ENCODE measurements around the gene FRMPD2. TPM values are rescaled to one million over a fixed set of nuclear protein-coding genes. Genes with fewer than 3 reads are reported as not detected.

Gene FRMPD2
- total RNA-seq, 2 experiments from 2014 or later: not detected

DNA sequence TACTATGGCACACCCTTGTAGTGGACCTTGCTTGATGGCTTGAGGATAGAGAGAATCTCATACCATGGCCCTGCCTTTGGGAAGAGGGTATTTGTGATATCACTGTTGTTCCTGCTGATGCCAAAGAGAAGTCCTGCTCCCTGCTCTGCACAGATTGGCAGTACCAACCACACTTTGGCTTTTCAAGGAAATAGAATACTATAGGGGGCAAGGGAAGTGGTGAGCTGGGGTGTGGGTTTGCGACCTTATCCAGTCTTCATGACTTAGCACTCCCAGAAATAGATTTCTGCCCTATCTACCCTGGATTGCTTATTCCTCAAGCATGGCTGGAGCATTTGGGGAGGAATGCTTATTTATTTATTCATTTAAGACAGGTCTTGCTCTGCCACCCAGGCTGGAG, 25.2 kb upstream of the FRMPD2 start:
- CTCF ChIA-PET: no interaction called here
- Mint-ChIP-seq H3K4me1 (peaks cover 6% of the 10 kb centered on the region), H3K27me3 (no peaks in the 10 kb centered on the region), H3K27ac (no peak overlapping the region), H3K4me3 (no peak overlapping the region), H3K9me3 (ENCODE audit: low read depth) (no peaks in the 10 kb centered on the region), H3K36me3 (no peaks in the 10 kb centered on the region)
- DNase-seq: no peak
- ATAC-seq: no peak

DNA sequence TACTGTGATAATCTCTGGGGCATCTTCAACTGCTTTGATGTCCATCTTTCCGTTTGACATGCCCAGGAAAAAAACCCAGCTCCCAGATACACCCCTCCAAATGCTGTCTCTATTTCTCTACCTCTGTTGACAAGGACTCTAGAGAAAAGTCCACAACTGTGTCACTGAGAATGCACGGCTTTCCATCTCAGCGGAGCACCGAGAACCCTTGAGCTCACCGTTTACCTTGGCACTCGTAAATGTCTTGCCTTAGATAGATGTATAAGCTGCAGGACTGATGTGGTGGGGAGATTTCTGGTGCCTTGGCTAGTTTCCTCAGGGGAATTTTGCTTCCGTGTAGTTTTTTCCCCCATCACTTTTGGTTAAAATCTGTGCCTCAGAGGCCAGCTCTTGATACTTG, 24.6 kb upstream of the FRMPD2 start:
- Mint-ChIP-seq H3K27me3 (no peaks in the 10 kb centered on the region), H3K4me1 (peaks cover 6% of the 10 kb centered on the region), H3K36me3 (no peaks in the 10 kb centered on the region), H3K4me3 (no peak overlapping the region), H3K27ac (no peak overlapping the region), H3K9me3 (ENCODE audit: low read depth) (no peaks in the 10 kb centered on the region)
- DNase-seq (no peak), ATAC-seq (no peak)
- CTCF ChIA-PET: no interaction called here

DNA sequence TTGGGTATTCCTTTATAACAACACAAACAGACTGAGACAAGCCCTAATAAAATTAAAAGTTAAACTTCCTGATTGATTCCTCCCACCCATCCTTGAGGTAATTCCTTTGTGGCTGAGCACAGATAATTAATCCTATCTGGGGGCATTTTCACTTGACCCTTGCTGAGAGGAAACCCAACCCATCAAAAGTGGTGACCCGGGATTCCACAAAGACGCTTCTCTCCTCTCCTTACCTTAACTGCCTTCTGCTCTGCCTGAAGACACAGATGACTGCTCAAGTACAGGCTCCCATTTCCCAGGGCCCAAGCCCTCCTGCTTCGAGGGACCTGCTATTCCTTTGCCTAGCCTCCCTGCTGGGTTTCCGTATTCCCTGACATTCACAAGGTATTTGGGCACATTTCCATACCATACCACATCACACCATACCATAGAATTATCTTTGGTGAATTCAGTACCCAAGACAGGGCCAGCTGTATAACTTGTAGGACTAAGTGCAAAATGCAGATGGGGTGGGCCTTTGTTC, 22.1 kb upstream of the FRMPD2 start:
- ATAC-seq (no peak), DNase-seq (no peak)
- CTCF ChIA-PET: no interaction called here
- H3K27me3 Mint-ChIP-seq: peaks cover 4% of the 10 kb centered on the region
- H3K4me3 Mint-ChIP-seq: no peak overlapping the region
- H3K4me1 Mint-ChIP-seq: peaks cover 11% of the 10 kb centered on the region
- H3K9me3 Mint-ChIP-seq (ENCODE audit: low read depth): no peaks in the 10 kb centered on the region
- H3K27ac Mint-ChIP-seq: no peak overlapping the region
- H3K36me3 Mint-ChIP-seq: no peaks in the 10 kb centered on the region

DNA sequence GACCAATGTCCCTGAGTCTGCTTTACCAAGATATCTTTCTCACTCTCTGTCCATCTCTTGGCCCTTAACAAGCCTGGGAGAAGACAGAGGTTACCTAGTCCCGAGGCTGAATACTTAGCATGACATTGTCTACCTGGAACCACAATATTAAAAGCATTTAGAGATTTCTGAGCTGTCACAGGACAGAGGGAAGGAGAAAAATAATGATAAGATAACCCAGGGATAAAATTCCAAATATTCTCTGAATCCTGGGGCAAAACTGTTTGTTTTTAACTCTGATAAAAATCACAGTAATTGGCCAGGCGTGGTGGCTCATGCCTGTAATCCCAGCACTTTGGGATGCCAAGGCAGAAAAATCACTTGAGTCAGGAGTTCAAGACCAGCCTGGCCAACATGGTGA, 19.9 kb upstream of the FRMPD2 start:
- no peaks in the 10 kb centered on the region for H3K9me3 Mint-ChIP-seq (ENCODE audit: low read depth)
- CTCF ChIA-PET: no interaction called here
- H3K27me3 Mint-ChIP-seq: peaks cover 4% of the 10 kb centered on the region
- no peak overlapping the region for H3K4me3 Mint-ChIP-seq
- ATAC-seq (no peak), DNase-seq (no peak)
- H3K4me1 Mint-ChIP-seq: peaks cover 28% of the 10 kb centered on the region
- H3K36me3 Mint-ChIP-seq: no peaks in the 10 kb centered on the region
- H3K27ac Mint-ChIP-seq: no peak overlapping the region

DNA sequence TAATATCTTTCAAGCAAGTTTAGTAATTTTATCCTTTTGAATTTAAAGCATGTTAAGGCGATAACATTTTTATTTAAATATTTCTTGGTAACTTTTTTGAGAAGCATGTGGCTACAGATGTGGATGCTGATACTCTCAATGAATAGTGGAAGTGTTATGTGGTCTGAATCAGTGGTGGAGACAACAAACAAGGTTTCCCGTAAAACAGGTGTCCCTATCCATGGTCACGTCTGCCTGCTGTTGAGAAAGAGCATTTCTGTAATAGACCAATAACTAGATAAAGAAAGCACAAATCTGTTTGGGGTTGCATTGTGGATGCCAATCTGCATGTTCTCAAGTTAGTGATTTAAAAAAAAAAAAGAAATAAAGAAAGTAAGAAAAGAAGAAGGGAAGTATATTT, 18.1 kb upstream of the FRMPD2 start:
- H3K36me3 Mint-ChIP-seq: no peaks in the 10 kb centered on the region
- no peak overlapping the region for H3K27ac Mint-ChIP-seq
- H3K9me3 Mint-ChIP-seq (ENCODE audit: low read depth): no peaks in the 10 kb centered on the region
- CTCF ChIA-PET: no interaction called here
- no peak for ATAC-seq
- H3K27me3 Mint-ChIP-seq: peaks cover 4% of the 10 kb centered on the region
- peaks cover 41% of the 10 kb centered on the region for H3K4me1 Mint-ChIP-seq
- H3K4me3 Mint-ChIP-seq: no peak overlapping the region
- DNase-seq: no peak

DNA sequence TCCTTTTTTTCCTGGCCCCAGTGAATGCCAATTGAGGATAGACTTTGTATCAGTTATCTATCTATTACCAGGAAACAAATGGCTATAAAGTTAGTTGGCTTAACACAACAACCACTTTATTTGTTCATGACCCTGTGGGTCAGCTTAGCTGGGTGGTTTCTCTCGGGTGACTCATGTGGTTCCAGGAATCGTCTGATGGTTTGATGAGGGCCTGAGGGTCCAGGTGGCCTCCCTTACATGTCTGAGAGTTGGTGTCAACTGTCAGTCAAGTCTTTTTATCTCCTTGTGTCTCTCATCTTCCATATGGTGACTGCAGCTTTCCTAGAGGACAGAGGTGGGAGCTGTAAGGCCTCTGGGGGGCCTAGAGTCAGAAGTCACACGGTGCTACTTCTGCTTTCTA, 16.7 kb upstream of the FRMPD2 start:
- Mint-ChIP-seq H3K9me3 (ENCODE audit: low read depth) (no peaks in the 10 kb centered on the region), H3K36me3 (no peaks in the 10 kb centered on the region), H3K4me3 (no peak overlapping the region), H3K27ac (no peak overlapping the region), H3K27me3 (peaks cover 4% of the 10 kb centered on the region), H3K4me1 (peaks cover 47% of the 10 kb centered on the region)
- DNase-seq (no peak), ATAC-seq (no peak)
- CTCF ChIA-PET: interaction anchor here (1.0 to 2.0 kb wide), 3 partner anchors 10 to 18 kb away, joined by 3 to 7 read pairs (median 3); partner anchors contain the start of gene MAPK8

DNA sequence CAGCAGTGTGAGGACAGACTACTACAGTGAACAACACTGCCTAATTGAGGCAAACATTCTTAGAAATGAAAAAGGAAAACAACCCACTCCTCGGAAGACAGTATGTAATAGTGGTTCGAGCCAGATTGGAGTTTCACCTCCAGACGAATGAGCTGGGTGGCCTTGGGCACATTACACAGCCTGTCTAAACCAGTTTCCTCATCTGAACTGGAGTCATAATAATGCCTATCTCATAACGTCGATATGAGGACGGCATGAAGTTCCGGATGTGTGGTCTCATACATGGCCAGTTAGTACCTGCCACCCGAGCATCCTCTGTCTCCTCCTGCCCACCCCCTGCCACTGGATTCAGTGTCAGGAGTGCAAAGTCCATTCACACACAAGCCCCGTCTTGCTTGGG, 15.8 kb upstream of the FRMPD2 start:
- no peak overlapping the region for H3K4me3 Mint-ChIP-seq
- peaks cover under 1% of the 10 kb centered on the region for H3K36me3 Mint-ChIP-seq

DNA sequence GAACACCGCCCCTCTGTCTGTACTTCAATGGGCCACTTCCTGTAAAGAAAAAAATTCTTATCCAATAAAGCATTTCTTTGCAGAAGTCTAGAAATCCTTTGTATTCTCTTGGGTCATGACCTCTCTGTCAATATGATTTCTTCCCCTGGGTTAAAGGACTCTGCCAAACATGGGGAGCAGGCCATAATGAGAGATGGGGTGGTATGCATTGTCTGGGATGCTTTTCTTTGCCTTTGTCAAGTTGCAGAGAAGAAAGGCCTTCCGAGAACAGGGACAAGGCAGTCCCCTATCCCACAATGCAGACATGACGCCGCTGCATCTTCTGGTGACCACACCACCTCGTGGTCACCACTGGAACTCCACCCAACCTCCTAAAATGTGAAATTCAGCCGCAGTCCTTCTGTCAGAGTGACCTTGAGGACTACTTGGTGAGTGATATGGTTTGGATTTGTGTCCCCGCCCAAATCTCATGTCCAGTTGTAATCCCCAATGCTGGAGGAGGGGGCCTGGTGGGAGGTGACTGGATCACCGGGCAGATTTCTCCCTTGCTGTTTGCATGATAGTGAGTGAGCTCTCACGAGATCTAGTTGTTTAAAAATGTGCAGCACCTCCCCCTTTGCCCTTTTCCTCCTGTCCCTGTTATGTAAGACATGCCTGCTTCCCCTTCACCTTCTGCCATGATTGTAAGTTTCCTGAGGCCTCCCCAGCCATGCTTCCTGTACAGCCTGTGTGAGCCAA, 15.2 kb upstream of the FRMPD2 start:
- Mint-ChIP-seq H3K36me3 (peaks cover 1% of the 10 kb centered on the region), H3K4me3 (no peak overlapping the region), H3K9me3 (ENCODE audit: low read depth) (peaks cover 3% of the 10 kb centered on the region), H3K27me3 (peaks cover 11% of the 10 kb centered on the region), H3K27ac (no peak overlapping the region), H3K4me1 (peaks cover 47% of the 10 kb centered on the region)
- peak; percentile 45 for ATAC-seq
- CTCF ChIA-PET: interaction anchor here (1.0 to 2.0 kb wide), 5 partner anchors 12 to 366 kb away, joined by 3 to 7 read pairs (median 4); partner anchors contain the start of gene MAPK8
- DNase-seq: peak; percentile 58

More for the DNA sequence above, 15.8 kb upstream of the FRMPD2 start:
- CTCF ChIA-PET: interaction anchor here (1.0 to 2.0 kb wide), 5 partner anchors 11 to 366 kb away, joined by 3 to 7 read pairs (median 3); partner anchors contain the start of gene MAPK8
- Mint-ChIP-seq H3K4me1 (peaks cover 47% of the 10 kb centered on the region), H3K9me3 (ENCODE audit: low read depth) (no peaks in the 10 kb centered on the region), H3K27ac (no peak overlapping the region), H3K27me3 (peaks cover 9% of the 10 kb centered on the region)
- ATAC-seq (no peak), DNase-seq (no peak)

DNA sequence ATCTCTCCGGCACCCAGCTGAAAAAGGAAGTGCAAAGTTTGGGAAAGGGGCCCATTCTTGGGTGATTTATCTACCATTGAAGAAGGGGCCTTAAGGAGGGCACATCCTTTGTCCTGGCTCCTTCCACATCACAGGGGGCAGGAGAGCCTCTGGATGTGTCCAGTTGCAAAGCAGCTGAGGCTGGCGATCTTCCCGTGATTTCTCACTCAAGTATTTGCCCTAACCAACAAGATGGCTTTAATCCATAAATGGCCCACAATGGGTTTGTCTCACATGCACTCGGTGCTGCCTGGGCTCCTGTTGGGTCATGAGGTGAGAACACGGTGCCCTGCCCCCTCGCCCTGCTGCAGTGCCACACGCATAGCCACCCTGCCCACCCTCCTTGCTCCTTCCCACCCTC, 14.2 kb upstream of the FRMPD2 start:
- DNase-seq (no peak), ATAC-seq (no peak)
- H3K27me3 Mint-ChIP-seq: peaks cover 12% of the 10 kb centered on the region
- peaks cover 5% of the 10 kb centered on the region for H3K36me3 Mint-ChIP-seq
- peaks cover 47% of the 10 kb centered on the region for H3K4me1 Mint-ChIP-seq
- CTCF ChIA-PET: interaction anchor here (0.5 to 1.6 kb wide), 5 partner anchors 17 to 367 kb away, joined by 3 to 6 read pairs (median 4); partner anchors contain the start of gene MAPK8
- no peak overlapping the region for H3K4me3 Mint-ChIP-seq
- no peak overlapping the region for H3K27ac Mint-ChIP-seq
- peaks cover 5% of the 10 kb centered on the region for H3K9me3 Mint-ChIP-seq (ENCODE audit: low read depth)

DNA sequence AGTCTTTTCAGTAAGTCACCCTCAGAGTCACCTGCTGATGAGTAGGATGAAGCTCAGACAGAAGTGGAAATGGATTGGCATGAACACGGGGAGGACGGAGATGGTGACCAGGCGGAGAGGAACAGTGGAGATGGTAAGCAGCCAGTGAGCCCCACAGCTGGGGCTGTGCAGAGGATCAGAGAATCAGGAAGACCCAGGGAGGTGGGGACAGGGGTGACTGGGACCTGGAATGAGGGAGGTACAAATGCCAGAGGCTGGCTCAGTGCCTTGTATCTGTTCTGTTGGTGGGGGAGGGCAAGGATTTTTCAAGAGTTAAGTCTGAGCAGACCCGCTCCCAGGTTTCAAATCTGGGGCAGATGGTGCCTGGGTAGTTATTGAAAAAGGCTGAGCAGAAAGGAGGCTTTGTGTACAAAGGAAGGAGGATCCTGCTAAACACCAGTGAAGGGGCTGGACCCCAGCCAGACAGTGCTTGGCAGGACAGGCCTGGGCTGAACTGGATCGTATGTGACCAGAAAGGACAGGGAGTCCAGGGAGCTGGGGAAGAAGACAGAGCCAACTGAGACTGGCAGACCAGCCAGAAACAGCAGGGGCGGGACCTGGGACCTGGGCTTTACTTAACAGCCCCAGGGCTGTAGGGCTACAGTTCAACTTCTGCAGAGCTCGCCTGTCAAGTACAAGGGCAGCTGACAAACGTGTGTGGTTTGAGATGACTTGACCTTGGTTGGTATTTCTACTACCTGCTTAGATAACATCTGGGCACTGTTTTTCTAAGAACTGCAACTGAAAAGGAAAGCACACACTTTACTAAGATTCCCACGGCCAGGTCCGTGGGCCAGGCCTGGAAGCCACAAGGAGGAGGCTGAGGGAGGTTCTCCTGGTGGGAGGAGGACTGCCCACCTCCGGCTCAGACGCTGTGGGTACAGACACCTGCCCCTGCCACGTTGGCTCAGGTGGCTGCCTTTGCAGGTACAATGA, 13.2 kb upstream of the FRMPD2 start:
- Mint-ChIP-seq H3K27ac (peak overlapping the region; percentile 47), H3K4me3 (no peak overlapping the region), H3K27me3 (peaks cover 14% of the 10 kb centered on the region), H3K9me3 (ENCODE audit: low read depth) (peaks cover 5% of the 10 kb centered on the region), H3K4me1 (peaks cover 48% of the 10 kb centered on the region), H3K36me3 (peaks cover 6% of the 10 kb centered on the region)
- CTCF ChIA-PET: interaction anchor here (1.2 kb wide), 2 partner anchors 18 to 22 kb away, joined by 4 read pairs; partner anchors contain the start of gene MAPK8
- peak; percentile 51 for DNase-seq
- ATAC-seq: peak; percentile 73

DNA sequence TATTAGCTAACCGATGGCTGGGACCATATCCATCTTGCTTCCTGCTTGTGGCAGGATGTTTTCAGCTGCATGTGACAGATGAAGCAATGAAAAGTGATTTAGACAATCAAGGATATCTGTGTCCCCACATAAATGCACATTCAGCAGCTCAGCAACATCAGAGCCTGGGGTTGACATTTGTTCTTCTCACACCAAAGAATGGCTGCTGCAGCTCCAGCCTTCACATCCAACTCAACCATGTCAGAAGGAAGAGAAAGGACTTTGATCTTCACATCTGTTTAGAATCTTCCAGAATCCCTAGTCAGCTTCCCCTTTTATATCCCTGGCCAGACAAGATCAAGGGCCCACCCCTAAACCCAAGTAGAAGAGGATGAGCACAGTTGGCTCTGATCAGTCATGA, 11.9 kb upstream of the FRMPD2 start:
- CTCF ChIA-PET: no interaction called here
- peaks cover 5% of the 10 kb centered on the region for H3K9me3 Mint-ChIP-seq (ENCODE audit: low read depth)
- H3K27ac Mint-ChIP-seq: no peak overlapping the region
- peaks cover 18% of the 10 kb centered on the region for H3K27me3 Mint-ChIP-seq
- peaks cover 6% of the 10 kb centered on the region for H3K36me3 Mint-ChIP-seq
- DNase-seq (no peak), ATAC-seq (no peak)
- no peak overlapping the region for H3K4me3 Mint-ChIP-seq
- peaks cover 42% of the 10 kb centered on the region for H3K4me1 Mint-ChIP-seq

DNA sequence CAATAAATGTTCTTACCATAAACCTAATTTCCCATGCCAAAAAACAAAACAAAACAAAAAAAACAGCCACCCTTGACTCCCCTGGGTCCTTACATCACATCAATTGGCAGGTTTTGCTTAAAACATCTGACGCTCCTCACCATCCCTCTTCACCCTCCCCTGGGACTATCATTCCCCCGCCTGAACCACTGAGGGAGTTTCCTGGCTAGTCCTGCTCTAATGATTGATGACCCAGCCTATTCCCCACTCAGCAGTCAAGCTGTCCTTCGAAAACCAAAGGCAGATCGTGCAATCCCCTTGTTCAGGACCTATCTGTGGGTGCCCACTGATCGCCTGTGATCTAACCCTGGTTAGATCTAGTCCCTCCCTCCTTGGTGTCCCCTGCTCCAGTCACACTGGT, 11.2 kb upstream of the FRMPD2 start:
- Mint-ChIP-seq H3K9me3 (ENCODE audit: low read depth) (peaks cover 7% of the 10 kb centered on the region), H3K4me1 (peaks cover 35% of the 10 kb centered on the region), H3K27me3 (peaks cover 23% of the 10 kb centered on the region), H3K36me3 (peaks cover 6% of the 10 kb centered on the region), H3K27ac (no peak overlapping the region), H3K4me3 (no peak overlapping the region)
- ATAC-seq (no peak), DNase-seq (no peak)
- CTCF ChIA-PET: no interaction called here

DNA sequence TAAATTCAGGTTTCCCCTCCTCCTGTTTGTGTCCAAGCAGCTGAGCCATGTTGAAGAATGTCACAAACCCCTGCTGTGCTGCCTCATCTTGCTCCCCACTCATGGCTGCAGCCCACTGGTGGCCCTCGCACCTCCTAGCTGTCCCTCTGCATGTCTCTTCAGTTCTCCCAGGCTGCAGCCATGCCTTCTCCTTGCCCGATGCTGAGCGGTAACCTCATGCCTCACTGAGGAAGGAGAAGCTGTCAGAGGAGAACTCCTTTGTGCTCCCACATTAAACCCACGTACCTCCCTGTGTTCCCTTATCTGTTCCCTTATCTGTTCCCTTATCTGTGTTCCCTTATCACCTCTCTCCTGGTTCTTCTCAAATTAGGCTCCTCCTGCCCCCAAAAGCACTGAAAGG, 10.3 kb upstream of the FRMPD2 start:
- no peak for ATAC-seq
- DNase-seq: no peak
- H3K4me3 Mint-ChIP-seq: no peak overlapping the region
- H3K9me3 Mint-ChIP-seq (ENCODE audit: low read depth): peaks cover 7% of the 10 kb centered on the region
- CTCF ChIA-PET: no interaction called here
- H3K27me3 Mint-ChIP-seq: peaks cover 23% of the 10 kb centered on the region
- H3K27ac Mint-ChIP-seq: no peak overlapping the region
- peaks cover 6% of the 10 kb centered on the region for H3K36me3 Mint-ChIP-seq
- peaks cover 27% of the 10 kb centered on the region for H3K4me1 Mint-ChIP-seq

Measured in activated CD8-positive, alpha-beta memory T cell treated with anti-CD3 and anti-CD28 coated beads, Interleukin-2, amount 10 ng/mL, durations not matched to agents 7 days and 5 days (primary cell).